Measurements from ENCODE around the gene NOLC1.

NOLC1 gene

DNA sequence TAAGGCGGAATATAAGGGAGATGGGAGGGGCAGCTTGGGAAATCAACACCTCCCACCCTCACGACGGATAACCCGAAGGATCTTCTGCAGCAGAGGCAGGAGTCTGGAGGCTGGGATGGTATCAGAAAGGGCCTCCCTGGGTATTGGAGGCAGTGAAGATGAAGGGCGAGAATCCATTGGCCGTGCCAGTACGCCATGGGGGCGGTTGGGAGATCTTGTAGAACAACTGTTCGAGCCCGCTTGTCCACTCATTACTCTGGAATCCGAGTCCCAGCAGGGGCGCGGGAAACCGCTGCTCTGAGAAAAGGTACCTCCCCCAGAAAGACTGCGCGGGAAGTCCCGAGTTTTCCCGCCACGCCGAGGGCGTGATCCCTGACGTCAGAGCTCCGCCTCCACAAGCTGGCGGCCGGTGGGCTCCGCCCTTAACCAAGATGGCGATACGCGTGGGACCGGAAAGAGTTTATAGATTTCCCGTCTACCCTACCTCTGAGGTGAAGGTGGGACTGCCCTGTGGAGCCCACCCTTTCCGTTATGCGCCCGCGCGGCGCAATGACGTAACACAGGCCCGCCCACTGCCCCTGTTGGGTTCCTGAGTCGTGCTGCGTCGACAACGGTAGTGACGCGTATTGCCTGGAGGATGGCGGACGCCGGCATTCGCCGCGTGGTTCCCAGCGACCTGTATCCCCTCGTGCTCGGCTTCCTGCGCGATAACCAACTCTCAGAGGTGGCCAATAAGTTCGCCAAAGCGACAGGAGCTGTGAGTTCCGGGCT lies at the start of gene NOLC1:
Gene NOLC1, plus strand, starts transcription at position 616 of the 771 bp plus-strand sequence. Its CDS starts 22 bp downstream, at position 638.
- DNase-seq: peak; percentile 95

DNA sequence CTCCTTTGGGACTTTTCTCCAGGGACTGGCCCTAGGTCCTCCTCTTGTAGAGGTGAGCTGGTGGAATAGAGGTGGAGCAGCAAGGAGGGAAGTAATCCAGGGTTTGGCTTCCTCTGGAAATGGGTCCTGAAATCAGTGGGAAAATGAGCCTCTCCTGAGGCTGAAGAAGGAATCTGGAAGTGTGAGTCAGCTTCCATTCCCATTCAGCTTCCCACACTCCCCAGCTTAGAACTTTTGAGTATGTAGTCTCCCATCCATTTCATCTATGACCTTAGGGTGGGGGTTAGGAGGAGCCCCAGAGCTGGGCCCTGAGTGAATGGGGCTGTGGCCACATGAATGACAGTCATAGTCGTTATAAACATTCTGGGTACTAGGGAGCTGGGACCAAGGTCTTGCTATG lies 49.8 kb upstream of the NOLC1 start:
- no peak for DNase-seq

- DNase-seq: no peak
Observed at GRCh38 chr10:102106998-102107397, 45.2 kb upstream of the NOLC1 start.

DNA sequence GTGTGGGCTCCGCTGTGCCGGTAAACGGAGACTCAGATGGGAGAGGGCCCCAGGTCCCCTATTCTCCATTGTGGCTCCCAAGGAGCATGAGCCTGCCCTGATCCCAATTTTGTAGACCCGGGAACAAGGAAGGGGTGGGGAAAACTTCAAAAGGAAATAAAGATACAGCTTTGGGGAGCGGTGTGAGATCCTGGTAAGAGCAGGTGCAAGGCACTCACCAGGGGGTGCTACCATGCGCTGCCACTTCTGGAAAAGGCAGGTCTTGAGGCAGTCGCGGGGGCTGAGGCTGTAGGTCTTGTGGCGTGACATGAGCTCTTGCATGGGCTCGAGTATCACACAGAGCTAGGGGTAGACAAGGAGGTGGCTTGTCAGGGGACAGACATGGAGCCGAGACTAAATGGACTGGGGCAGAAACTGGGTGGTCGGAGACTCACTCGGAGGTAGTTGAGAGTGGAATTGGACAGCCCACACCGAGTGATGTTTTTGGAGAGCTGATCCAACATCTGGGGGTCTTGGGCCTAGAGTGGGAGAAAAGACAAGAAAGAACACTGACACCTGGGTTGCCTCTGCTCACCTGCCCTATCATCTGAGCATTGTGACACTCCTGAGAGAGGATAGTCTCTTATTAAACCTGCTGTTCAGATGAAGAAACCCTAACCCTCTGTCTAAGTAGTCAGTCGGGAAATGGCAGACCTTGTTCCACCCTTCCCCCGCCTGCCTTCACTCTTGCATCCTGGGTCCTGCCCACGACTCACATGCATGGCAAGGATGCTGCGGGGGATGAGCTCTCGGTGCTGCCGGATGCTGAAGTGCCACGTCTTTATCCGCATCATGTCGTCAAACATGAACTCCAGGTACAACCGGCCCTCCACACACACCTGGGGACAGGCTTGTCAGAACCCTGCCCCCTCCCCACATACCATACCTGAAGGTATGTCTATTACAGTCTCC lies 42.7 kb upstream of the NOLC1 start:
- no peak for DNase-seq

DNA sequence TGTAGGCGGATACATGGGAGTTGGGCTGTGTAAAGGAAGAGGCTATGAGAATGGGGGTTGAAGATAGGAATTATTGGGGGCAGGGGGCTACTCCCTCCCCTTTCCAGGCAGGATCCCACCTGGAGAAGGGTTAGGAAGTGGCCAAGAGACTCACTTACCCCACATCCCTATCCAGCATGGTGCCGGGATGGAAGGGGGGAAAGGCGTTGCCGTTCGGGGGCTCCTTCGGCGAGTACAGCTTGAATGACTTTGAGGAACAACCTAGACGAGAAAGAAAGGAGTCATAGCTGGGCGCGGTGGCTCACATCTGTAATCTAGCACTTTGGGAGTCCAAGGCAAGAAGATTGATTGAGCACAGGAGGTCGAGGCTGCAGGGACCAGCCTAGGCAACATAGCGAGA lies 40.9 kb upstream of the NOLC1 start:
- DNase-seq: no peak

DNA sequence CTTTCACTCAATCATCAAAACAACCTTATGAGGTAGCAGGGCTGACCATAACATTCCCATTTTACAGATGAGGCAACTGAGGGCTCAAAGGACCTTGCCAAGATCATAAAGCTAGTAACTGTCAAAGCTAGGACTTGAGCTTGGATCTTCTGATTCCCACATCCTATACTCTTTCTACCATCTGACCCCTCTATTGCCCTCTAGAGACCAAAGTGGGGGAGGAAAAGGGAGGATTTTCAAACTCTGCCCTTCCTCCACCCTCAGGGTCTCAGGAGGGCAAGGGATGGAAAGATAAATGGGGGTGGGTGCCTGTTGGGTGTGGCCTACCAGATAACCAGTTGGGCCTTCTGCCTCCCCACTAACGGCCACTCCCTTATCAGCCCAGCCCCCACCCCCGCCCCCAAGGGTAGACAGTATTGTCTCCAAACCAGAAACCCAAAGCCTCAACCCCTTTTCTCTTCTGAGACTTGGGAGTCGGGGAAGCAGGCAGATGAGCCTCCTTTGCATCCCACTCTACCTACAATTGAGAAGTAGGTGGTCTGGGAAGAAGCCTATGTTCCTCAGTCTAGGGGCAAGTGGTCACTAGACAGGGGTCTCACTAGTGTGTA lies 39.9 kb upstream of the NOLC1 start:
- DNase-seq: no peak

DNA sequence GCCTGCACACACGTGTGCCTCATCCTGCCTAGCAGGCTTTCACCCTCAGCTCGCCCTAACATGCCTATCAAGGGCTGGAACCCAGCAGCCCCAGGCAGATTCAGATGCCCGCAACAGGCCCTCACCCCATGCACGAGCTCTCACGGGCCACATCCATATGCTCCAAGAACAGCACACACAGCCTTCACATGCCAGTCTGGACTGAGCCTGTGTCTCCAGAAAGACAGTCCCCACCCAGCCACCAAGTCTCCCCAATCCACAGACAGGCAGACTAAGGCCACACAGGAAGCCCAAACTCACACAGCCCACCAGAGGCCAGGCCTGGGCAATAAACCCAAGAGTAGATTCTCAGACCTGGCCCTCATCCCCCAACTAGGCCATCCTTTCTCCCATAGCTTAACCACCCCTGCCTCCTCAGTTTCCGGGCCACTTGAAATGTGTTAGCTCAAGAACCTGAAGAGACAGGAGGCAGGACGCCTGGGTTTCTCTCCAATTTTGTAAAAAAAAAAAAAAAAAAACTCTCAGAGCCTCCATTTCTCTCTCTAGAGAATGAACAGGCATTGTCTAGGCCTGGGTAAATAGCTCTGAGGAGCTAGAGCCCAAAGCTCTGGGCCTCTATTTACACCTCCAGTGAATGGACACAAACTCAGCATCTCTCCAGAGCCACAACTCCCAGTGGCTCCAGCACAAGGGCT lies 38.8 kb upstream of the NOLC1 start:
- no peak for DNase-seq

- no peak for DNase-seq
Observed at GRCh38 chr10:102113956-102114857, 38.0 kb upstream of the NOLC1 start.

DNA sequence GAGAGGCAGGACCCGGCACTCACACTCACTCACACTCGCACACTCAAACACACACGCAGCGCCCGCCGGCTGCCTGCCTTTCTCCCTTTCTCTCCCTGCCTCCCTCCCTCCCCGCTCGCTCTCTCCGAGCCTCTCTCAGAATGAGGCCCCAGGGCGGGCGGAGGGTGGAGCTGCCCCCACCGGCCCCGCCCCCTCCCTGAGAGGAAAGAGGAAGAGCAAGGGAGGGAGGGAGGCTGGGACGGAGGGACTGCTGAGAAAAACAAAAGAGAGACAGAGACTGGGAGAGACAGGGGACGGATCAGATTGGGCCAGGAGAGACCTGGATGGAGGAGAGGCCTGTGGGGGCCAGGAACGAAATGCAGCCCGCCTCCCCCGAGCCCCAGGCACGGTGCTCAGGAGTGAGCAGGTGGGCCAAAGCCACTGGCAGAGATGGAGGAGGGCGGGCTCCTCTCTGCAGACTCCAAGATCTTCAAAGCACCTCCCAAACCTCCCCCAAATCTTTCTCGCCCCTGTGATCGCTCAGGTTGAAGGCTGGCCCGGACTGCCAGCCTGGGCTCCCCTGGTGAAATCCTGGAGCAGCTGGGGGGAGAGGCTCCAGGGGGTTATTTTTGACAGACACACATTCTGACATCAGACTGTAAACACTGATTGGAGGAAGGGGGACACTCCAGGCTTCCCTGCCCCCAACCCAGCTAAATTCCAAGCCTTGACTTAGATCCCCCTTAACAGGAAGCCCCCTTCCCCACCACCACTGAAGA lies 37.1 kb upstream of the NOLC1 start:
- DNase-seq: peak; percentile 68

DNA sequence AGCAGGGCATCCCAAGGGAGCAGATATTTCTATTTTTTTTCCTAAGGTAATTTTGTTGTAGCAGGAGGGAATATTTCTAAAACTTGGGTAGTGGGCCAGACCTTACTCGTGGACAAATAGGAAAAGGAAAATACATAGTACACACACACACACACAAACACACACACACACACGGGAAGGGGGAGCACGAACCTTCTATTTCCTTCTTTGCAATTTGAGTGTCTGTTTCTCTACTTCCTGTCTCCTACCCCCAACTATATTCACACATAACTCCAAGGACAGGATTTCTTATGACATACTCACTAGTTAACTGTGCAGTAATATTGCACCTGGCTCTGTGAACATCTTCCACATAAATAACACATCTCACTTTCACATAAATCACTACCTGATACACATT lies 36.4 kb upstream of the NOLC1 start:
- no peak for DNase-seq

- DNase-seq: no peak
Observed at GRCh38 chr10:102116656-102117055, 35.5 kb upstream of the NOLC1 start.

DNA sequence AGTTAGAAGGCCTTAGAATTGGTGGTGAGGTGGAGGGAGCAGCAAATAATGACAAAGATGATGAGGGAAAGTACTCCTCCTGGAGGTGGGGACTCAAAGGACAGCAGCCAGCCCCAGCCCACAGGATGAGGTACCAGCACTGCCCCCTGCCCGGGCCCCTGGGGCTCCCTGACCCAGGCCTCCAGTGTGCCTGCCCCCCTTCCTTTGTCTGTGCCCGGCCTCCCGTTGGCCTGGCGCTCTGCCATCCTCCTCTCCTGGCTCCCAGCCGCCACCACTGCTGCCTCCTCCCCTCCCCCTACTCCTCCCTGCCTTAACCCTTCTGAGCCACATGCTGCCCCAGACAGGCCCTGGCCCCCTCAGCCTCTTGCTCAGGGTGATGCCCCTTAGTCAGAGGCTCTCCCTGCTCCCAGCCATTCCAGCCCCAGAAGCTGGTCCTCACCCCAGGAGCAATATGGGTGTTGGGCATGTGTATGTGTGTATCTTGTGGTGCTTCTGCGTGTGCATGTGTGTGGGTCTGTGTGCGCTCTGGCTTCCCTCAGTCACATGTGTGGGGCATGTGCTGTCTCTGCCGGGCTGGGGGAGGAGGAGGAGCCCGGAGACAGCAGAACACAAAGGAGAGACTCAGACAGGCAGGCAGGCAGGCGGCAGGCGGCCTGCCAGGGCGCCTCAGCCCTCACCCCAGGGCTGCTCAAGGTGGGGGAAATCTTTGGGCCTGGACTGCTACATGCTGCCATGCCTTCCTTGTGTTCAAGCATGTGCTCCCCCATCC lies 34.6 kb upstream of the NOLC1 start:
- DNase-seq: peak; percentile 60

GRCh38 chr10:102118867-102119266 lies 33.3 kb upstream of the NOLC1 start:
- DNase-seq: peak; percentile 40

DNA sequence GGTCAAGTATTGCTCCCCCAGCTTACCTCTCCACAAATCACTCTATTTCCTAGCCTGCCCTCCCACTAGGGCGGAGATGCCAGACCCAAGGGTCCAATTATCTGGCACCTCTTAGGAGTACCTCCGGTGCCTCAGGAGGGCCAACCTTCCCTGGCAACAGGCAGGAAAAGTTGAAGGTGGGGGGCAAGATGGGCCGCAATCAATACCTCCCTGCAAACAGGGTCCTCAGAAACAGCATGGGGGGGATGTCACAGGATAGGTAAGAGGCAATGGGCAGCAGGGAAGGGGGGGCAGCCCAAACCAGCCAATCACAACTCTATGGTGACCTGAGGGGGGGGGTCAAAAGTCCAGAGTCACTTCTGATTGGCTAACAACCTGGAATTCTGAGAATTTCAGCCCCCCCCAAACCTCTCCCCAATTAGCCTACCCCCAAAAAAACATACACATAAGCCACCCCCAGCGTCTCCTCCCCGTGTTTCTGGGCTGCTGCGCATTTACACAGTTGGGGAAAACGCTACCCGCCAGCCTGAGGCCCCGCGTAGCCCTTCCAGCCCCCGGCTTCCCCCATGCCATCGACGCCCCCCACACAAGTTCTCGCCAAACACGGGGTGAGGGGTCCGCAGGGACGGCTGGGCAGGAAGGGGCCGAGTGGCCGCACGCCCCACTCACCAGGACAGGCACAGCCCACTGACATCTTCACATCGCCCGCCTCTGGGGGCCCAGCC lies 32.6 kb upstream of the NOLC1 start:
- peak; percentile 61 for DNase-seq

- DNase-seq: peak; percentile 69
Observed at GRCh38 chr10:102120142-102120990, 31.8 kb upstream of the NOLC1 start, which contains the start of gene LDB1. Gene LDB1 (minus strand): TSS chr10:102120368. CDS start chr10:102120110, 258 bp downstream.

DNA sequence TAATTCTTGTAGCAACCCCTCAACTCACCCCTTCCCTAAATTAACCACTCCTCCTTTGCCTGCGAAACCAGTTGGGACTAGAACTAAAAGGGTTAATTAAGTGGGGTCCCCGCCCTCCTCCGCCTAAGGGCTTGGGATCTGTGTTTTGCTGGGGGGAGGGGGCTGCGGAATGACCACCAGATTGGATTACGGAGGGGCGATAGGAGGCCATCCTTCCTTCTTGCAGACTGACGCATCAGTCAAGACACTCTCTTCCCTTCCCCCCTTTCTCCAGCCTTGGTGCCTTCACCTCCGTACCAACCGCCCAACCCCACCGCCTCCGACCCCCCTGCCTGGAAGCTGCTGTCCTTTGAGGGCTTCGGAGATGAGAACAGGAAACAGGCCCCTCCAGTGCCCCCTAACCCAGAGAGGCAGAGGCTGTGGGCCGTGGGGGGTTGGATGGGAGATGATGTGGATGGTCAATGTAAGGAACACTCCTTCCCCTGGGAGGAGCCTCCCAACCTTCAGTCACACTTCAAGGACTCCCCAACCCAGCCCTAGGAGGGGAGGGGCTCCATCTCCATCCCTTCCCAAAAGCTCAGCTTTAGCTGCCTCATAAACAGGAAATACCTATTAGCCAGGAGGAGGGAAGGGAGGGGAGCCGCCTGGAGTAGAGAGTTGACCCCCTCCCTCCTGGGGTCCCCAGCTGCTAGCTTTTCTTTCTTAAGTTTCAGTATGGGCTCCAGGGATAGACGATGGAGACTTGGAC lies 31.0 kb upstream of the NOLC1 start:
- no peak for DNase-seq

GRCh38 chr10:102121739-102122372 lies 30.3 kb upstream of the NOLC1 start:
- no peak for DNase-seq

All from kidney glomerular epithelial cell (primary cell).